Body of pancreas (tissue), 4 donors: ENCODE measurements around the gene GALNT16.

Source experiments
- CTCF ChIP-seq, 7 experiments: fragments of 450-650 bp in 4 of 7; fragments of 200-600 bp in 3 of 7; sonication (generic) in 3 of 7; IDR thresholded peaks; one replicate each; pipeline ENCODE4 v1.5.1; 2016 to 2019; ENCODE audit warnings: antibody characterized with exemption in 7 of 7
- POLR2A ChIP-seq, 3 donors: fragments of 450-650 bp; IDR thresholded peaks; one replicate each; pipeline ENCODE4 v1.6.1; 2016; ENCODE audit warnings: antibody characterized with exemption in 3 of 3, mild to moderate bottlenecking in 2 of 3

- no peak for TF ChIP-seq CTCF (IDR thresholded peaks at IDR 0.05)
- TF ChIP-seq POLR2A (IDR thresholded peaks at IDR 0.05), result no peak
Observed at GRCh38 chr14:69366761-69367160, 106.8 kb downstream of the GALNT16 start.
